Spleen (tissue), 11 donors: ENCODE results near the gene SHISA6. TPM values are rescaled to one million over a fixed set of nuclear protein-coding genes. Genes with fewer than 3 reads are reported as not detected.

ENCODE experiments used
- DNase-seq: peaks from one replicate; pipeline ENCODE4 v3.0.0-alpha.2; 2020
- H3K27ac ChIP-seq, 8 donors: fragments of 200-600 bp; sonication (generic) in 7 of 8; 1 replicate in 4 of 8; 2 replicates in 4 of 8; pipeline versions ENCODE4 v1.5.0 to v1.8.0; 2016 to 2021; ENCODE audit warnings: inconsistent platforms in 4 of 8, mild to moderate bottlenecking in 4 of 8, moderate library complexity in 1 of 8
- H3K27me3 ChIP-seq, 7 donors: fragments of 200-600 bp; sonication (generic) in 6 of 7; replicated peaks in 1 of 7; 1 replicate in 4 of 7; 2 replicates in 3 of 7; pipeline versions ENCODE4 v1.5.0 to v1.8.0; 2016 to 2021; ENCODE audit warnings: inconsistent platforms in 3 of 7, mild to moderate bottlenecking in 1 of 7
- H3K36me3 ChIP-seq, 6 donors: fragments of 200-600 bp; sonication (generic) in 5 of 6; 1 replicate in 4 of 6; 2 replicates in 2 of 6; pipeline versions ENCODE4 v1.5.0 to v1.8.0; 2016 to 2021; ENCODE audit warnings: inconsistent platforms in 2 of 6
- H3K4me1 ChIP-seq, 6 donors: fragments of 200-600 bp; sonication (generic) in 5 of 6; 1 replicate in 3 of 6; 2 replicates in 3 of 6; pipeline versions ENCODE4 v1.5.0 to v1.8.0; 2016 to 2021; ENCODE audit warnings: inconsistent platforms in 3 of 6
- H3K4me3 ChIP-seq, 8 donors: fragments of 200-600 bp; sonication (generic) in 7 of 8; 1 replicate in 4 of 8; 2 replicates in 4 of 8; pipeline versions ENCODE4 v1.5.0 to v1.8.0; 2016 to 2021; ENCODE audit warnings: inconsistent platforms in 4 of 8, mild to moderate bottlenecking in 4 of 8, moderate library complexity in 2 of 8
- H3K9me3 ChIP-seq, 8 donors: fragments of 200-600 bp; sonication (generic) in 7 of 8; 1 replicate in 4 of 8; 2 replicates in 4 of 8; pipeline versions ENCODE4 v1.5.0 to v1.8.0; 2016 to 2021; ENCODE audit warnings: inconsistent platforms in 4 of 8
- CTCF ChIP-seq, 11 experiments: fragments of 200-600 bp in 7 of 11; fragments of 450-650 bp in 4 of 11; sonication (generic) in 4 of 11; IDR thresholded peaks in 8 of 11; conservative IDR thresholded peaks in 3 of 11; 1 replicate in 7 of 11; 2 replicates in 4 of 11; pipeline versions ENCODE4 v1.4.0 to v1.8.0; 2016 to 2021; ENCODE audit warnings: antibody characterized with exemption in 11 of 11, inconsistent platforms in 4 of 11, mild to moderate bottlenecking in 1 of 11
- POLR2A ChIP-seq, 3 donors: fragments of 450-650 bp; IDR thresholded peaks; one replicate each; pipeline ENCODE4 v1.5.1; 2017; ENCODE audit warnings: antibody characterized with exemption in 3 of 3, mild to moderate bottlenecking in 1 of 3
- POLR2AphosphoS5 ChIP-seq, 3 donors: sonication (generic); formaldehyde crosslinking; IDR thresholded peaks; one replicate each; pipeline ENCODE4 v1.5.1; 2017; ENCODE audit warnings: antibody characterized with exemption in 3 of 3
- WGBS, 5 donors: extraction: QIAGEN DNeasy Blood & Tissue Kit in 3 of 5; methylation state at CpG; one replicate each; pipeline versions ENCODE4 v1.1.5 to v1.1.7; 2013 to 2018; 5-methylcytosine and 5-hydroxymethylcytosine counted together
- intact Hi-C: fragments of 100-400 bp; cut with DNase I; formaldehyde crosslinking; loops from one replicate; pipeline ENCODE4 v1.15.0; 2023; ENCODE audit warnings: low total_unique reads
- polyA plus RNA-seq, 3 donors: library from polyadenylated mRNA; stranded (reverse); fragments of 200-250 nt; gene quantifications; one replicate each; pipeline ENCODE4 v1.2.1, GENCODE V29; 2013
- total RNA-seq, 7 donors: library from RNA; depleted of rRNA in 3 of 7; stranded (reverse); fragments of >200 nt in 3 of 7; fragmentation: NEBNext Ultra II Directional in 4 of 7; extraction: Animal tissue kit (Norgen Biotek cat#: 25700) in 4 of 7; gene quantifications; one replicate each; pipeline versions ENCODE4 v1.1.0 to v1.2.1, GENCODE V29; 2016 to 2021
- donor health status: healthy with polysubstance abuse.
- donor health status: DM: no; HTN: no; CAD: no; lungs with moderate emphysema.
- donor health status: DM: no; HTN: no; CAD: no.
- donor health status: Bipolar disorder and iron deficiency.
- donor health status: healthy.
- donor health status: DM: no; HTN: no; CAD: no.
- donor health status: DM: yes; HTN: yes; CAD: no.

The SHISA6 gene
- total and polyA plus RNA-seq, 10 donors: under 0.01 to 0.35 (median 0.10) TPM; not detected in 3

GRCh38 chr17:11488407-11488806 lies 247.4 kb downstream of the SHISA6 start:
- Histone ChIP-seq H3K27ac (no peak overlapping the region), H3K4me1 (no peaks in the 10 kb centered on the region), H3K4me3 (no peak overlapping the region), H3K27me3 (no peaks in the 10 kb centered on the region), H3K9me3 (peaks cover 0 to 25% (median 0%) of the 10 kb centered on the region in 8 donors), H3K36me3 (no peaks in the 10 kb centered on the region)
- TF ChIP-seq POLR2A (IDR thresholded peaks at IDR 0.05) (no peak), CTCF (IDR thresholded peaks at IDR 0.05 in 8 of 11, conservative IDR thresholded peaks at IDR 0.05 in 3 of 11) (no peak), POLR2AphosphoS5 (IDR thresholded peaks at IDR 0.05) (no peak)
- DNase-seq: no peak
- 70 to 91% (median 78%) methylated on average over 3 of the region's 3 CpGs for WGBS, 5 donors
- intact Hi-C loops: no loop called here

GRCh38 chr17:11490171-11490755 lies 249.2 kb downstream of the SHISA6 start:
- DNase-seq: no peak
- Histone ChIP-seq H3K4me1 (no peaks in the 10 kb centered on the region), H3K27ac (no peak overlapping the region), H3K36me3 (no peaks in the 10 kb centered on the region), H3K4me3 (no peak overlapping the region), H3K9me3 (peaks cover 0 to 25% (median 0%) of the 10 kb centered on the region in 8 donors), H3K27me3 (no peaks in the 10 kb centered on the region)
- 83 to 87% (median 85%) methylated on average over 14 of the region's 14 CpGs for WGBS, 5 donors
- intact Hi-C loops: no loop called here
- TF ChIP-seq CTCF (IDR thresholded peaks at IDR 0.05 in 8 of 11, conservative IDR thresholded peaks at IDR 0.05 in 3 of 11) (no peak), POLR2A (IDR thresholded peaks at IDR 0.05) (no peak)

DNA sequence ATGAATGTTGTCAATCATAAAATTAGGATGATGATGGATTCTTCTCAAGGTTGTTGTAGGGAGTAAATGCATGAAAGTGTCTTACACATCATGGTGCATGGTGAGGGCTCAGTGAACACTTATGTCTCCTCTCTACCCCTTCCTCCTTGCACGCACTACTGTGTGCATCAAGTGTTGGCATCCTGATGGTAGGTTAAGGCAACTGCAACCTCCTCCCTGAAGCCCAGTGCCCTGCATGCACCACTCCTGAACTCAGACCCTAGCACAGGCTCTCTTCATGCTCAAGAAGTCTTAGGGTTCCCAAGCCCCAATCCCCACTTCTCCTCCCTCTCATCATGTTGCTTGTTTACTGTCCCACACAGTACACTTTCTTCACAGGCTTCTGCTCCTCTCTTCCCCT lies 251.5 kb downstream of the SHISA6 start:
- Histone ChIP-seq H3K9me3 (peaks cover 0 to 25% (median 0%) of the 10 kb centered on the region in 8 donors), H3K36me3 (no peaks in the 10 kb centered on the region), H3K4me1 (no peaks in the 10 kb centered on the region), H3K27me3 (no peaks in the 10 kb centered on the region), H3K4me3 (no peak overlapping the region), H3K27ac (no peak overlapping the region)
- DNase-seq: no peak
- 87 to 93% (median 92%) methylated on average over 1 of the region's 1 CpG for WGBS, 5 donors
- intact Hi-C loops: no loop called here
- no peak for TF ChIP-seq CTCF (IDR thresholded peaks at IDR 0.05 in 8 of 11, conservative IDR thresholded peaks at IDR 0.05 in 3 of 11)
- no peak for TF ChIP-seq POLR2AphosphoS5 (IDR thresholded peaks at IDR 0.05)
- no peak for TF ChIP-seq POLR2A (IDR thresholded peaks at IDR 0.05)

GRCh38 chr17:11493936-11494335 lies 252.9 kb downstream of the SHISA6 start:
- Histone ChIP-seq H3K4me1 (no peaks in the 10 kb centered on the region), H3K36me3 (no peaks in the 10 kb centered on the region), H3K27me3 (no peaks in the 10 kb centered on the region), H3K4me3 (no peak overlapping the region), H3K9me3 (peaks cover 0 to 22% (median 0%) of the 10 kb centered on the region in 8 donors), H3K27ac (no peak overlapping the region)
- intact Hi-C loops: no loop called here
- TF ChIP-seq POLR2AphosphoS5 (IDR thresholded peaks at IDR 0.05) (no peak), CTCF (IDR thresholded peaks at IDR 0.05 in 8 of 11, conservative IDR thresholded peaks at IDR 0.05 in 3 of 11) (no peak), POLR2A (IDR thresholded peaks at IDR 0.05) (no peak)
- no peak for DNase-seq
